NB4 (cell line): ENCODE results near the gene LRRC17.

Experiments used
- POLR2A ChIP-seq: IDR thresholded peaks from 2 replicates; pipeline ENCODE4 v1.6.1; 2011; ENCODE audit warnings: mild to moderate bottlenecking; ENCODE audit not compliant: insufficient read length; ENCODE audit errors: extremely low read depth
- TF ChIP-seq, protein P1 (sequence below): IDR thresholded peaks from one replicate; pipeline ENCODE4 v1.5.1; 2012; ENCODE audit warnings: low read depth, low read length
- TF ChIP-seq, protein P2 (sequence below): IDR thresholded peaks from 2 replicates; pipeline ENCODE4 v1.6.1; 2011; ENCODE audit warnings: low read depth, low read length

DNA sequence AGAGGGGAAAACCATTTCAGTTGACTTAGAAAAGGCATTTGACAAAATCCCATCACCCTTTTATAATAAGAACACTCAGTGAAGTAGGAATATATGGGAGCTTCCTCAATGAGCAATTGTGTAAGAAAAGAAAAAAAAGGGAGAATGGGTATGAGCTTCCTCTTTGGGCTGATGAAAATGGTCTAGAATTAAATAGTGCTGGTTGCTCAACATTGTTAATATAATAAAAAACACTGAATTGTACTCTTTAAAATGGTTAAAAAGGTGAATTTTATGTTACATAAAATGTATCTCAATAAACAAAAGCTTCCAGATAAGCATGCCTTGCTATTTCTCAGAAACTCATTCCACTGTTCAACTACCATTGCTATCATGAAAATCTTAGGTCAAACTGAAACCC lies 40.6 kb downstream of the LRRC17 start:
- TF ChIP-seq, protein P1, sequence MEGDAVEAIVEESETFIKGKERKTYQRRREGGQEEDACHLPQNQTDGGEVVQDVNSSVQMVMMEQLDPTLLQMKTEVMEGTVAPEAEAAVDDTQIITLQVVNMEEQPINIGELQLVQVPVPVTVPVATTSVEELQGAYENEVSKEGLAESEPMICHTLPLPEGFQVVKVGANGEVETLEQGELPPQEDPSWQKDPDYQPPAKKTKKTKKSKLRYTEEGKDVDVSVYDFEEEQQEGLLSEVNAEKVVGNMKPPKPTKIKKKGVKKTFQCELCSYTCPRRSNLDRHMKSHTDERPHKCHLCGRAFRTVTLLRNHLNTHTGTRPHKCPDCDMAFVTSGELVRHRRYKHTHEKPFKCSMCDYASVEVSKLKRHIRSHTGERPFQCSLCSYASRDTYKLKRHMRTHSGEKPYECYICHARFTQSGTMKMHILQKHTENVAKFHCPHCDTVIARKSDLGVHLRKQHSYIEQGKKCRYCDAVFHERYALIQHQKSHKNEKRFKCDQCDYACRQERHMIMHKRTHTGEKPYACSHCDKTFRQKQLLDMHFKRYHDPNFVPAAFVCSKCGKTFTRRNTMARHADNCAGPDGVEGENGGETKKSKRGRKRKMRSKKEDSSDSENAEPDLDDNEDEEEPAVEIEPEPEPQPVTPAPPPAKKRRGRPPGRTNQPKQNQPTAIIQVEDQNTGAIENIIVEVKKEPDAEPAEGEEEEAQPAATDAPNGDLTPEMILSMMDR, result no peak
- no peak for TF ChIP-seq POLR2A
- TF ChIP-seq, protein P2, sequence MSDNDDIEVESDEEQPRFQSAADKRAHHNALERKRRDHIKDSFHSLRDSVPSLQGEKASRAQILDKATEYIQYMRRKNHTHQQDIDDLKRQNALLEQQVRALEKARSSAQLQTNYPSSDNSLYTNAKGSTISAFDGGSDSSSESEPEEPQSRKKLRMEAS, result no peak
